HG02973 (cell line): ENCODE data around the gene HSPA12A.

Source experiments
- ATAC-seq: cut with Tn5 transposase; IDR thresholded peaks from one replicate; pipeline ENCODE4 v1.9.1; 2021; ENCODE audit warnings: moderate library complexity; ENCODE audit not compliant: unreplicated experiment

The HSPA12A gene

GRCh38 chr10:116771101-116771958 lies 29.0 kb upstream of the HSPA12A start:
- no peak for ATAC-seq

GRCh38 chr10:116770281-116770680 lies 27.9 kb upstream of the HSPA12A start:
- no peak for ATAC-seq

- ATAC-seq: no peak
Observed at GRCh38 chr10:116769791-116770190, 27.4 kb upstream of the HSPA12A start.

- ATAC-seq: no peak
Observed at GRCh38 chr10:116769368-116769767, 27.0 kb upstream of the HSPA12A start.

GRCh38 chr10:116768786-116769185 lies 26.4 kb upstream of the HSPA12A start:
- ATAC-seq: no peak

- no peak for ATAC-seq
Observed at GRCh38 chr10:116766837-116767634, 24.7 kb upstream of the HSPA12A start.

GRCh38 chr10:116766241-116766827 lies 24.0 kb upstream of the HSPA12A start:
- no peak for ATAC-seq

- ATAC-seq: no peak
Observed at GRCh38 chr10:116765648-116766081, 23.3 kb upstream of the HSPA12A start.

- no peak for ATAC-seq
Observed at GRCh38 chr10:116764979-116765378, 22.6 kb upstream of the HSPA12A start.

- no peak for ATAC-seq
Observed at GRCh38 chr10:116763440-116763839, 21.1 kb upstream of the HSPA12A start.

GRCh38 chr10:116761883-116762282 lies 19.5 kb upstream of the HSPA12A start:
- no peak for ATAC-seq

GRCh38 chr10:116760919-116761318 lies 18.6 kb upstream of the HSPA12A start:
- ATAC-seq: no peak

GRCh38 chr10:116757246-116757645 lies 14.9 kb upstream of the HSPA12A start:
- ATAC-seq: no peak

- ATAC-seq: no peak
Observed at GRCh38 chr10:116756277-116756676, 13.9 kb upstream of the HSPA12A start.

GRCh38 chr10:116753759-116754158 lies 11.4 kb upstream of the HSPA12A start:
- no peak for ATAC-seq

GRCh38 chr10:116752969-116753665 lies 10.8 kb upstream of the HSPA12A start:
- ATAC-seq: no peak

- ATAC-seq: no peak
Observed at GRCh38 chr10:116752563-116752962, 10.2 kb upstream of the HSPA12A start.

- ATAC-seq: no peak
Observed at GRCh38 chr10:116748471-116748870, 6.1 kb upstream of the HSPA12A start.

GRCh38 chr10:116748041-116748440 lies 5.7 kb upstream of the HSPA12A start:
- no peak for ATAC-seq

GRCh38 chr10:116747325-116747724 lies 5.0 kb upstream of the HSPA12A start:
- ATAC-seq: no peak

- ATAC-seq: no peak
Observed at GRCh38 chr10:116744885-116745284, 2.5 kb upstream of the HSPA12A start.
